CD4-positive, alpha-beta T cell treated with Interferon gamma for 1 hour (primary cell): Measurements from ENCODE around the gene SIK2.

ENCODE experiments used
- DNase-seq: peaks from one replicate; pipeline ENCODE4 v3.0.0-alpha.2; 2020

Gene SIK2

GRCh38 chr11:111601979-111602864, at the start of gene SIK2:
SIK2 (plus strand) TSS chr11:111602449; CDS start chr11:111602564, 115 bp downstream.
- DNase-seq: peak; percentile 95

DNA sequence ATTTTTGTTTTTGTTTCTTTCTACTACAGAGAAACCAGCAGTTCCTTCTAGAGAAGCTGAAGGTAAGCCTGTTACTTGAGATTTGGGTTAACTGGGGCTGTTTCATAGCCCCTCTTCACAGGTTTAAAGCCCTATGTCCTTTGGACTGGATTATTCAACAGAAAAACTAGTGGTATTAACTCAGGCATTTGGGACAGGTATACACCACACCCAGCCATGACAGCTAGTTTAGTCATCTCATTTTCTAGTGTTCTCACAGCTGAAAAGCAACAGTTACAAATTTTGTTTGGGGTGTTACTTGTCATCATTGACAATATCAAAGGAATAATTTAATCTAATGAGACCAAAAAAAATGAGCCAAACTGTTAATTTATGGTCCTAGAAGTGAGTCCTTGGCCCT, 47.7 kb upstream of the SIK2 start:
- DNase-seq: no peak

- DNase-seq: no peak
These were observed 47.0 kb upstream of the SIK2 start for GRCh38 chr11:111555255-111555654.

DNA sequence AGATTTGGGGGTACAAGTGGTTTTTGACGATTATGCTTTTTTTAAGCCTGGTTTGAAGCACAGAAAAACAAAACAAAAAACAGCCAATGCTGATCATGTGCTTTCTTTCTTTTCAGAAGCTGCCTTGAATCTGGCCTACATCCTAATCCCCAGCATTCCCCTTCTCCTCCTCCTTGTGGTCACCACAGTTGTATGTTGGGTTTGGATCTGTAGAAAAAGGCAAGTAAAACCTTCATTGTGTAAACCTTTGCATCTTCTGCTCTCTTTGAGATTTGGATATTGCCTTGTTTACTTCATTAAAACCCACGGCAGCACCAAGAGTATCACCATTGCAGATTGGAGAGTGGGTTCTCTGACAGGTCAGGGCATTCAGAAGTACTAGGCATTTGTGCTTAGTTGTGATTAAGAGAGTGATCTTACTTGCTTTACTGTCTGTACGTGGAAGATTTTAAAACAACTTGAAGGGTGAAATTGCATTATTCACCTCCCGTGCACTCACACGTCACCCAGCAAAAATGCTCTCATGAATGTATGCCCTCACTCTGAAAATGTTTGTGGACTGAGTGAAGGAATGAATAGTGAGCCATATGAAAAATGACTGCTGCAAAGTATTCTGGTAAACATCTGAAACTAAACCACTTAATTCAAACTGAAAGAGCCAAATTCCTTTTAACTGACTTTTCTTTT, 44.7 kb upstream of the SIK2 start:
- DNase-seq: no peak

- no peak for DNase-seq
These were observed 42.3 kb upstream of the SIK2 start for GRCh38 chr11:111559800-111560464.

GRCh38 chr11:111560800-111561199, 41.4 kb upstream of the SIK2 start:
- DNase-seq: no peak

GRCh38 chr11:111561306-111561705, 40.9 kb upstream of the SIK2 start:
- no peak for DNase-seq

DNA sequence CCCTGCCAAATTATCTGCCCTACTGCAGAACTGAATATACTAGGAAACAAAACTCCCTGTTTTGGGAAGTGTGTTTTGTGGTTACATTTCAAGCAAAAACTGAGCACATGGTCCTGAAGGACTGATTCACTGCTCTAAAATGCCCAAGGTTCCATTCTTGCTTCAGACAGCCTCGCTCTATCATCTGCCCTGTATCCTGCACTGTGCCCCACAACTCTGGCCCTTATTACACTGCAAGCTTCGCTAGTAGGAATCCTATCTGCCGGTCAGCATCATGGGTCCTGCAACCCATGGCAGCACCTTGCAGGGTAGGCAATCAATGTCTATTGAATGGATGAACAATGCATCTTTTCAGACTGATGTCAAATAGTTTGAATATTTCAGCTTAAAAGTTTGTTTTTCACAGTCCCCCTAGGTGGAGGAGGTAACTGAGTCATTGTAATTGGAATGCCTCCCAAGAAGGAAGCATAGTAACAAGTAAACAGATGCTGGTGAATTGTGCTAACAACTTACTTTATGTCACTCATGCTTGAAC, 40.4 kb upstream of the SIK2 start:
- no peak for DNase-seq

- DNase-seq: no peak
These were observed 39.4 kb upstream of the SIK2 start for GRCh38 chr11:111562692-111563389.

- DNase-seq: peak; percentile 29
These were observed 37.0 kb upstream of the SIK2 start for GRCh38 chr11:111565114-111565720.

DNA sequence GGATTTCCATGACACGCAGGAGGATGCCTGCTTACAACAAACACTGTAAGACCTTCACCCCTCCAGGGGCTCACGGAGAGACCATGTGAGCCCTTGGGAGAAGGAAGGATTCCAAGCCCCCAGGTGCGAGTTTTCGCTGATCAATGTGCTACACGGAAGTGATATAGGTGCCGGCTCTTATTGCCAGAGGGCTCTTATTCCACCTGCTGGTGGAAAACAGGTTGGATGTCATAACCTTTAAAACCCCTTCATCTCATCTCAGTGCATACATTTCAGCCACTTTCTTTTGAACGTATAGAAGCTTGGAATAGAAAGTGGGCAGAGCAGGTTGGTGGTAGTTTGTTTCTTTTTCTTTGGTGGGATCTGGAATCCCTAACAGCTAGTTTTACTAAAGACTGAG, 35.9 kb upstream of the SIK2 start:
- no peak for DNase-seq

DNA sequence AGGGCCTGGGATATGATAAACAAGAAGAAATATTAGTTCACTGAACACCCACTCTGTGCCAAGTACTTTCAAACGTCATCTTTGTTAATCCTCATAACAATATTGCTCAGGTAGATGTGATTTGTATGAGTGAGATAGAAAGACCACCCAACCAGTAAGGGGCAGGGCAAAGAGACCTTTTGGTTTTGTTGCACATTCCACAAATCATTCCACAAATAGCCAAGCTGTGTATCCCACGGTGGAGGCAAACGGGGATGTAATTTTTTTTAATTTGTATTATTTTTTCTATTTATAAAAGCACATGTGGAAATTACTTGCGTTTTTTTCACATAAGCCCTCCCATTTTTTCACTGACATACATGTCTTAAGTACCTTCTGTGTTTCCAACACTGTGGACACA, 32.8 kb upstream of the SIK2 start:
- DNase-seq: no peak

DNA sequence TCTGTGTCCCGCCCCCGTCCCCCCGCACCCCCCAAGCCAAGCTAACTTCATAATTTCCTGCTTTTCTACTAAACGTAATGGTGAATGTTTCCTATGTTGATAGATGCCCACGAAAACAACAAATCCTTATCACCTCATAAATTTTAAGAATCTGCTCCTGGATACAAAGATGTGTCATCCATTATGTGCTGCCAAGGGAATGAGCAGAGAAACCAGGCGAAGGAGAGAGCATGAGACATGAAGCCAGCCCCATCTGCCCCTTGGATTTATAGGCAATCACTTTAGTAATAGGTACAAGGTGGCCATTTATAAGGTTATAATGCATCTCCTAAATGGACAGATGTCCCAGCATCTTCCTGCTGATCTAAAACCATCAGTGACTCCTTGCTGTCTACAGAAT, 31.5 kb upstream of the SIK2 start:
- no peak for DNase-seq

DNA sequence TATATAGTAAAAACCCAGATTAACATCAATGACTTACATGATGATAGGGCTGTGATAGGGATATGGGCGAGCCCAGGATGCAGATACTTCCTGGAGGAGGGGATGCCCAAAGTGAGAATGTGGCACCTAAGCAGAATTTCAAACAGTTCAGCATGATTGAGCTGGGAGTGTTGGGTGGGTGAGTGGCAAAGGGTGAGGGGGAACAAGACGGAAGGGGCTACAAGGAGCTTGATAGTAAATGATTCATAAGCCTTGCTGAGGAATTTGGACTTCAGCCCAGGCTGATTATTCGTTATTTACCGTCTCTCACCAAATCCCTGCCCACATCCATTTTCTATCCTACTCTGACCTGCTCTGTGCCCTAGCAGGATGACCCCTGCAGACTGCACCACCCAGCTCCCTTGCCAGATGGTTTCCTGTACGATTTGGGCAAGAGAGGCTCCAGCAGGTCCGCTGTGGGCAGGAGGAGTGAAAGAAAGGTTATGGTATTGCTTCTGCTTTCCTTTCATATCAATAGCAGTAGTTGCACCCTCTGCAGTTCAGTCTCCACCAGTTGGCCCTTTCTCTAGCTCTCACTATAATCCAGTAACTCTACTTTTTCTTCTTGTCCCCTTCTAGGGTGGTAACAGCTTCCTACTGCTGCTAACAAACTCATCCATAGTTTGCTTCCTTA, 30.3 kb upstream of the SIK2 start:
- no peak for DNase-seq

DNA sequence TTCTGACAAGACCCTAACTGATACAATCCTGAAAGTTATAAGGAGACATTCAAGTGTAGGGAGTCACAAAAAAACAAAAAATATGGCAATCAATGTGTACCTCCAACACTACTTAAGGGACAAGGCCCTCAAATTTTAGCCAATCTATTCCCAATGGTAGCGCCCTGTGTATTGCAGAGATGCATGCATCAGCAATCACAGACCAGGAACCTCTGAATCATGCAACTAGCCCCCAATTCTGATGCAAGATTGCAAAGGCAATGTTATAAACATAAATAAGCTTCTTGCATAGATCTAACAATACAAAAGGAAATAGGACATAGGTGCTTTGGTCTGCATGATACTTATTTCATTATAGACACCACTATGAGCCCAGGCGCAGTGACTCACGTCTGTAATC, 29.7 kb upstream of the SIK2 start:
- no peak for DNase-seq

DNA sequence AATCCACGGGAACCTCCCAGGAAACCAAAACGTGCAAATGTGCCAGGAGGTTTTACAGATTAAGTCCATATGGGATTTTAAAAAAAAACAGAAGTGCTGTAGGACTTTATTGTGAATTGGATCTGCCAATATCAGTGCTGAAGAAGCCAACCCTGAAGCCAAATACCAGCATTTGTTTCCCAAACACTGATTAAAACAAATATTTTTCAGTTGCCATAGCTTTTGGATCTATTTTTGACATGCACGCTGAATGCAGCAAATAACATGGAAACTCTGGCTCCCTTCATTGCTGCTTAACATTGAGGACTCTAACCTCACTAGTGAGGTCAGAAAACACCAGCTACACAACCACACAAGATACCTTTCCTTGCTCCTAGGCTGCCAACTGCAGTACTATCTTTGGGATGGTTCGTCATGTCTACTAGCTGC, 28.4 kb upstream of the SIK2 start:
- DNase-seq: no peak

GRCh38 chr11:111574373-111575225, 27.6 kb upstream of the SIK2 start:
- DNase-seq: no peak

- DNase-seq: no peak
These were observed 26.5 kb upstream of the SIK2 start for GRCh38 chr11:111575740-111576139.

DNA sequence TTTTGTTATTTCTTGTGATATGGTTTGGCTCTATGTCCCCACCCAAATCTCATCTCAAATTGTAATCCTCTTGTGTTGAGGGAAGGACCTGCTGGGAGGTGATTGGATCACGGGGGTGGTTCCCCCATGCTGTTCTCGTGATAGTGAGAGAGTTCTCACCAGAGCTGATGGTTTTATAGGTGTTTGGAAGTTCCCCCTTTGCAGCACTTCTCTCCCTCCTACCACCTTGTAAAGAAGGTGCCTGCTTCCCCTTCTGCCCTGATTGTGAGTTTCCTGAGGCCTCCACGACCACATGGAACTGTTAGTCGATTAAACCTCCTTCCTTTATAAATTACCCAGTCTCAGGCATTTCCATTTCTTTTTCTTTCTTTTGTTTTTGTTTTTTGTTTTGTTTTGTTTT, 24.4 kb upstream of the SIK2 start:
- DNase-seq: no peak

DNA sequence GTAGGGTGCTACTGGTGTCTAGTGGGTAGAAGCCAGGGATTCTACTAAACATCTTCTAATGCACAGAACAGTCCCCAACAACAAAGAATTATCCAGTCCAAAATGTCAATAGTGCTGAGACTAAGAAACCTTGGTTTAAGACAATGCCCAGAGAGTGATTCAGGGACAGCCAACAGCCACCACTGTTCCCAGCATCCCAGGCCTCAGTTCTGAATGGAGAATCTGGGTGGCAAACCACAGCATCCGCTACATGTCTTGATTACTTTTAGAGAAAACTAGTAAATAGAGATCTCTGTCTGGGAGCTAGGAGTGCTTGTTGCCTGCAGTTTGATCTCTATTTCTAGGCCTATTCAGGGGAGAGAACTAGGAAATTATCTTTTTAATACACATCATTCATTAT, 20.9 kb upstream of the SIK2 start:
- no peak for DNase-seq

DNA sequence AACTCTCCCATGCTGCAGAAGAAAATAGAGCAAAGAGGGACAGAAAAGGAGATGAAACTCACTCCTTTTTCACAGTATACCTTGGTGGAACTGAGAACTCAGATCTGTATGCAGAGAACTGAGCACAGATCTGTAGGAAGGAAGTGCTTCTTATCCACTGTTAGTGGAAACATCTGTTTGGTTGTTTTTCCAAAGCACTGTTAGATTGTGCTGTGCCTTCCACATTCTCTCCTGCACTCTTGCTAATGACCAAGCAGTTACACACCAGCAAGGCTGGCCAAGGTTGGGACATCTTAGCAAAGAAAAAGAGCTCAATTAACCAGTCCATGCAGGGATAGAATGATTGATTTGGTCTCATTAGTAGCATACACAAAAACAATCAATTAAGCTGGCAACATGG, 20.1 kb upstream of the SIK2 start:
- DNase-seq: no peak
